ENCODE results near the gene PELI2. TPM values are rescaled to one million over a fixed set of nuclear protein-coding genes. Genes with fewer than 3 reads are reported as not detected.

PELI2 gene
- total and polyA plus RNA-seq, 2 donors from 2014 or later = 5.2 to 27.6 TPM

DNA sequence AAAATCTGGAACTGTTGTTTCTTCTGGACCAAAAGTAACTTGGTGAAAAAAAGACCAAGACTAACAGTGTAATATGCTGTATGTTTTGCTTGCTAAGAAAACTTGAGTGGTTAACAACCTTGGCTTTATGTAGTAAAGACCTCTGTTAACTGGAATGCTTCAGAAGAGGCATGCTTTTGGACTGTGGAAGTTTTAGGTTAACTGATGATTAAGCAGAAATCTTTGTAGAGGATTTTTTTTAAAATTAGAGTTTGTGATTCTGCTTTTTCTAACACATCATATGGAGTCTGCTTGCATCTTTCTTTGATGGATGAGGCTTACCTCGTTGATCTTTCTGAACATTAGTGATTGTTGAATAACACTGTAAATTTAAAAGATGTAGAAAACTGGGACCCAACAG lies 17.5 kb downstream of the PELI2 start:
- Histone ChIP-seq H3K9ac (ENCODE audit: low read length in 3 of 3) (no peak overlapping the region), H3K36me3 (ENCODE audit: control insufficient read depth in 2 of 3, insufficient read depth in 3 of 3, low read length in 3 of 3) (no peaks in the 10 kb centered on the region), H3K4me1 (ENCODE audit: control insufficient read depth in 2 of 3, insufficient read depth in 2 of 3, low read depth in 1 of 3, low read length in 3 of 3) (peaks cover 3 to 22% (median 6%) of the 10 kb centered on the region in 3 donors), H3K4me3 (ENCODE audit: low read length in 3 of 3) (no peak overlapping the region), H3K9me3 (ENCODE audit: control insufficient read depth in 2 of 3, insufficient read depth in 1 of 3, low read length in 3 of 3) (no peaks in the 10 kb centered on the region), H3K27ac (ENCODE audit: low read depth in 2 of 2, low read length in 2 of 2) (no peak overlapping the region), H3K27me3 (ENCODE audit: control insufficient read depth, insufficient read depth, low read length) (no peaks in the 10 kb centered on the region)
- intact Hi-C loops (cut with DNase I) = no loop called here
- TF ChIP-seq CTCF (IDR thresholded peaks at IDR 0.05; ENCODE audit: borderline replicate concordance, extremely low read depth, insufficient read depth) = no peak
- FAIRE-seq = no peak
- no peak for DNase-seq

DNA sequence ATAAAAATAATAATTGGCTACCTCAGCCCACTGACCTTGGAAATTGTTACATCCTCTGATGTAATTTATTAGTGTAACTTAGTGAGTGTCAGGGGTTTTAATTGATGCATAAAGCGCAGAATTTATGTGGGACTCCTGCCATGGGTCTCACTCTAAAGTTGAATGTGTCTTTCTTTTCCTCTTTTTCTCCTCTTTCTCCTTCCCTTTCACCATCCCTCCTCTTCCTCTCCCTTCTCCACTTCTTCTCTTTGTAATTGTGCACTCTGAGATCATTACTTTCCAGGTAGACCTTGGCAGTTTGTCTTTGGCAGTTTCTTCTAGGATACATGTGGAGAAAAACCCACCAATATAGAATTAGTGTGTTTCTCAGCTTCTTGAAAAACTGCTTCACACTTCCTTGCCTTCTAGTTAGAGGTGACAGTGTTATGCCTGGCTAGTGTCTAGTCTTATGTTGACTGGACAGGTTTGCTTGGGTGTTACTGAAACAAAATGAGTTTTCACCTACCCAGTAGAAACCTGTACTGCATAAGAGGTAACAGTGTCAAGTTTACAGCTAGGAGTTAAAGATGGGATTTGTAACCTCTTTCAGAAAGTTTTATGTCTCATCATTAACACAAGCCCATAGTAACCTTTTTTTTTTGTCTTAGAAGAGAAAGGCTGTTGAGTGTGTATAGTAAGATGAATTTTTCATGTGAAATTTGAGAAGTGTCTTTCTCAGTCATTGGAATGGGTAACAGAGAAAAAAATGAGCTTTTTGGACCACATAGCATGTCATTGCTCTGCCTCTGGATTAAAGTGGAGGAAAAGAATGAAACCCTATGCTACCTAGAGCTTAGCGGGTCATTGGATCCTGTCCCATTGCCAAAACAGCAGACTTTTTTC lies 18.6 kb downstream of the PELI2 start:
- Histone ChIP-seq H3K9ac (ENCODE audit: low read length in 3 of 3) (peak overlapping the region in 1 of 3 donors; percentile 20), H3K4me1 (ENCODE audit: control insufficient read depth in 2 of 3, insufficient read depth in 2 of 3, low read depth in 1 of 3, low read length in 3 of 3) (peaks cover 3 to 17% (median 4%) of the 10 kb centered on the region in 3 donors), H3K36me3 (ENCODE audit: control insufficient read depth in 2 of 3, insufficient read depth in 3 of 3, low read length in 3 of 3) (no peaks in the 10 kb centered on the region), H3K27me3 (ENCODE audit: control insufficient read depth, insufficient read depth, low read length) (no peaks in the 10 kb centered on the region), H3K4me3 (ENCODE audit: low read length in 3 of 3) (peak overlapping the region in 2 of 3 donors; percentile 48 to 61), H3K9me3 (ENCODE audit: control insufficient read depth in 2 of 3, insufficient read depth in 1 of 3, low read length in 3 of 3) (no peaks in the 10 kb centered on the region), H3K27ac (ENCODE audit: low read depth in 2 of 2, low read length in 2 of 2) (no peak overlapping the region)
- no peak for TF ChIP-seq CTCF (IDR thresholded peaks at IDR 0.05; ENCODE audit: borderline replicate concordance, extremely low read depth, insufficient read depth)
- FAIRE-seq = no peak
- intact Hi-C loops (cut with DNase I) = no loop called here
- DNase-seq = peak in 2 of 5 donors; percentile 30 to 51

GRCh38 chr14:56137453-56137807 lies 19.2 kb downstream of the PELI2 start:
- Histone ChIP-seq H3K4me3 (ENCODE audit: low read length in 3 of 3) (peak overlapping the region; percentile 19 to 61 (median 48)), H3K27me3 (ENCODE audit: control insufficient read depth, insufficient read depth, low read length) (no peaks in the 10 kb centered on the region), H3K27ac (ENCODE audit: low read depth in 2 of 2, low read length in 2 of 2) (no peak overlapping the region), H3K9ac (ENCODE audit: low read length in 3 of 3) (peak overlapping the region in 1 of 3 donors; percentile 20), H3K36me3 (ENCODE audit: control insufficient read depth in 2 of 3, insufficient read depth in 3 of 3, low read length in 3 of 3) (no peaks in the 10 kb centered on the region), H3K4me1 (ENCODE audit: control insufficient read depth in 2 of 3, insufficient read depth in 2 of 3, low read depth in 1 of 3, low read length in 3 of 3) (peaks cover 3 to 17% (median 4%) of the 10 kb centered on the region in 3 donors), H3K9me3 (ENCODE audit: control insufficient read depth in 2 of 3, insufficient read depth in 1 of 3, low read length in 3 of 3) (no peaks in the 10 kb centered on the region)
- FAIRE-seq (no peak), DNase-seq (no peak)
- no peak for TF ChIP-seq CTCF (IDR thresholded peaks at IDR 0.05; ENCODE audit: borderline replicate concordance, extremely low read depth, insufficient read depth)
- intact Hi-C loops (cut with DNase I) = no loop called here

Data from kidney (tissue), 14 donors.